SH-SY5Y (cell line): ENCODE data around the gene REEP2.

Experiments used
- GATA2 ChIP-seq: IDR thresholded peaks from 2 replicates; pipeline ENCODE4 v1.6.1; 2011; ENCODE audit warnings: mild to moderate bottlenecking, low read depth, low read length
- GATA3 ChIP-seq: IDR thresholded peaks from 2 replicates; pipeline ENCODE4 v1.6.1; 2011; ENCODE audit warnings: low read depth, mild to moderate bottlenecking, low read length, moderate library complexity

GRCh38 chr5:138402640-138403039 lies 36.2 kb upstream of the REEP2 start:
- TF ChIP-seq GATA2 (no peak), GATA3 (no peak)
